Left renal pelvis (tissue), 4 donors: ENCODE data around the gene ACAA2. TPM values are rescaled to one million over a fixed set of nuclear protein-coding genes. Genes with fewer than 3 reads are reported as not detected.
"Not testable (repeated sequence)": the region's sequence is repeated elsewhere in the genome, so short reads cannot be mapped to it uniquely, and the experiment has no call there.

Experiments
- DNase-seq, 4 donors: peaks; one replicate each; pipeline ENCODE4 v3.0.0-alpha.2; 2013; ENCODE audit warnings: low read depth in 4 of 4, low spot score in 3 of 4
- polyA plus RNA-seq, 4 donors: library from polyadenylated mRNA; unstranded; fragments of 120-200 nt; gene quantifications; one replicate each; pipeline ENCODE4 v1.2.1, GENCODE V29; 2013; ENCODE audit not compliant: insufficient read length in 4 of 4

ACAA2 gene
- polyA plus RNA-seq, 4 donors: 71.9 to 291 (median 223) TPM

GRCh38 chr18:49845629-49846360, 32.5 kb upstream of the ACAA2 start:
- DNase-seq: no peak

DNA sequence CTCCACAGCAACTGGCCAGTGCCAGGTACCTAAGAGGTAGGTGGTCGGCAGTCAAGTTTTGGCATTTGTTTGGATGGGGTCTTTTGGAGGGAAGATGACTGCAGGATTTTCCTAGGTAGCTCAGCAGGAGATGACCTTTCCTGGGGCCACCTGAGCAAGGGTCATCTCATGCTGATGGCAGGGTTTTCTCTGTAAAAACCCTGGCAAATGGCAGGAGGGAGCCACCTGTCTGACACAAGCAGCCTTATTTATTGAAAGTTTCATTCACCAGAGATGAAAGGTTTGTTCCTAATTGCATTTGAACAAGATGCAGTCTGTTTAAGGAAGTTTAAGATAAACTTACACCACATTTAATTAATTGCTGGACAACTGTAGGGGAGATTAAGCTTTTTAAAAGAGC, 31.6 kb upstream of the ACAA2 start:
- DNase-seq: no peak

DNA sequence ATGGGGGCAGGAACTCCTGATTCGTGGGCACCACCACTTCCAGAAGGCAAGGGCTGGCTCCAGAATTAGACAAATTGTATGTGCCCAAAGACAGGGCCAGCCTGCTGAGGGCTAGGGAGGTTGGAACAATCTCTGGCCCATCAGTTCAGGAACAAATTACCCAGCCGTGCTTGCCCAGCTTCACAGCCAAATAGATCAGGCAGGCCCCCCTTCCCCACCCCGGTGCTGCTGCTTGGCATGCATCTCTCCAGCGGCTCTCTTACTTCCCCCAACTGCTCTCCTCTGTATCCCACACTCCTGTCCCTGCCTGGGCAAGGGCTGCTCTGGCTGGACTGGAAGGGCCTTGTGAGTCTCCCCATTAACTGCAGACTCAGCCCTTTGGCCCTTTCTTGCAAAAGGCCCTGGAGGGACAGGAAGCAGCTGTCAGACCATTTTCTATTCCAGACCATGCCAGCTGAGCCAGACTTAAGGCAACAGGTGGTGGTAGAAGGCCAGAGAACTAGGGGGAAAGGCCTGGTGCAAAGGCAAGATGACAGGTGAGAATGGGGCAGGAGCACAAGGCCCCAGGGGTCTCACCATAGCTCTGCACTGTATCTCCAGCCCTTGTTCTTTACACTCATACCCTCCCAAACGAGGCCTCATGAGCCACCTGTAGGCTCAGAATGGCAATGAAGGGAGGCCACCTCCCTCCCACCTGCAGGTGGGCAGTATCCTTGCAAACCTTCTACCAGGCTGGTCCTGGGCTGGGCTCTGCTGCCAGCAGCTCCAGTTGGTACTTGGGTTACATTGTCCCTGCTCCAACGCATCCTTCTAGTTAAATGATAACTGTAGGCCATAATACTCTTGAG, 30.7 kb upstream of the ACAA2 start:
- no peak for DNase-seq

- no peak for DNase-seq
Observed at GRCh38 chr18:49843131-49843530, 29.8 kb upstream of the ACAA2 start.

- DNase-seq: no peak
Observed at GRCh38 chr18:49842656-49843055, 29.3 kb upstream of the ACAA2 start.

GRCh38 chr18:49841236-49842217, 28.2 kb upstream of the ACAA2 start:
- no peak for DNase-seq

DNA sequence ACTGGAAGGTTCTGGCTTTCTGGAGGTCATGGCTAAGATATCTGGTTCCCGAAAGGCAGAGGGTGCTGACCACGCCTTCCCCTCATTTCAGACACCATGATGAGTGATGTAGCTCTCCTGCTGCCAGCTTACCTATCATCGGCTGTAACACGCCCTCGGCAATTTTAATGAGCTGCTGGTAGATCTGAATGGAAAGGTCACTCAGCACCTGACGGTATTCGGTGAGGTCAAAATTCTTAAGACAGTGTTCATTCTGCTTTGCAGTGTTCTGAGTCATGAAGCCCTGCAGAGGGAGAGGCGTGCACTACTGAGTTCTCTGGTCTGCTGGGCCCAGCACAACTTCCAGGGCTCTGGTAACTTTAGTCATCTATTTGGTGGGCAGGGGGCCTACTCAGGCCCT, 25.7 kb upstream of the ACAA2 start:
- DNase-seq: no peak

GRCh38 chr18:49838381-49838780, 25.0 kb upstream of the ACAA2 start:
- no peak for DNase-seq

- no peak for DNase-seq
Observed at GRCh38 chr18:49837889-49838288, 24.6 kb upstream of the ACAA2 start.

GRCh38 chr18:49837316-49837835, 24.0 kb upstream of the ACAA2 start:
- DNase-seq: not testable (repeated sequence)

DNA sequence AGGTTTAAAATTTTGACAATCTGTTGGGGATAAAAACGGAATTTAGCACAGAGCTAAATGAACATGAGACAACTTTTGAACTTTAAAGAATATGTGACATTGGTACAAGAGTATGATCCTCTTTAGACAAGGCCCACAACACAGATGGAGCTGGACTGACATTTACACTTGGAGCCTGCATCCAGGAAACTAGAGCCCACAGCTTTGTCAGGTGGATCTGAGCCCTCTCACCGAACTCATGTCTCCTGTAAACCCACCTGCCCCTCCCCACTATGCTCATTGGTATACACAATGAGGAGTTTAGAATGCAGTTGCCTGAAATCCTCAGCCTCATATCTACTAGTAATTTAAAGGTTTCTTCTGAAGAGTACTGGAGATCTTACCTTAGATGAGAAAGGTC, 22.1 kb upstream of the ACAA2 start:
- no peak for DNase-seq

DNA sequence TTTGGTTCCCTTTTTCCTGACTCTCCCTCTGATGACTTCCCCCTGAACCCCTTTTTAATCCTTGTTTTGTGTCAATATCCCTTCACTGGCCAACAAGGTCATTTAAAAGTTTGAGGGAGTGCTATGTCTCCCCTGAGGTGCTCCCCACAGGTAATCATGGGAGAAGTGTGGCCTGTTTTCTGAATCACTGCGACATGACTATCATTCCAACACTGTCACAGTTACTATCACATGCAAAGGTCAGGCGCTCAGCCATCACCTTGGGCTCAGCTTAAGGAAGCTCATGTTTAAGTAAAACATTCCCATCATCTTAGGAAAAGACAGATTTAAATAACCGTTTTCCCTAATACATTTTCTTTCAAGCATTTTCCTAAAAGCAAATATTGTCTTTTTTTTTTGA, 20.9 kb upstream of the ACAA2 start:
- no peak for DNase-seq

GRCh38 chr18:49833814-49834213, 20.5 kb upstream of the ACAA2 start:
- no peak for DNase-seq

DNA sequence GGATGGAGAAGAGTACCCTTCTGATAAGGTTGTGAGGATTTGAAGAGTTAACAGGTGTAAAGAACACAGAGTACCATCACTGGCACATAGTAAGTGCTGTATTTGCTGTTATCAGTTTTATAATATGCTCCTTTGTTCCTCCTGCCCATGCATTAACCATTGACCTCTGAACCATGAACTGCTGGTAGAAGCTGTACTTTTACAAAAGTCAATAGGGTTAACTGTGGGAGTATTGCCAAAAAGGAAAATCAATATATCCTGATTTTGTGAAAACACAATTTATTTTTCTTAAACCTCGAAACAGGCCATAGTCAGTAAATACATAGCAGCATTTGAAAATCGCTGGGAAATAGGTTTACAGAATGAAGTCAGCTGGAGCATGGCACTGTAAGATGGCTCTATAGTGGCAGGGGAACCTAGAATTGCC, 18.9 kb upstream of the ACAA2 start:
- no peak for DNase-seq

GRCh38 chr18:49827996-49828395, 14.7 kb upstream of the ACAA2 start:
- no peak for DNase-seq

GRCh38 chr18:49819823-49820671, 6.7 kb upstream of the ACAA2 start:
- DNase-seq: no peak

DNA sequence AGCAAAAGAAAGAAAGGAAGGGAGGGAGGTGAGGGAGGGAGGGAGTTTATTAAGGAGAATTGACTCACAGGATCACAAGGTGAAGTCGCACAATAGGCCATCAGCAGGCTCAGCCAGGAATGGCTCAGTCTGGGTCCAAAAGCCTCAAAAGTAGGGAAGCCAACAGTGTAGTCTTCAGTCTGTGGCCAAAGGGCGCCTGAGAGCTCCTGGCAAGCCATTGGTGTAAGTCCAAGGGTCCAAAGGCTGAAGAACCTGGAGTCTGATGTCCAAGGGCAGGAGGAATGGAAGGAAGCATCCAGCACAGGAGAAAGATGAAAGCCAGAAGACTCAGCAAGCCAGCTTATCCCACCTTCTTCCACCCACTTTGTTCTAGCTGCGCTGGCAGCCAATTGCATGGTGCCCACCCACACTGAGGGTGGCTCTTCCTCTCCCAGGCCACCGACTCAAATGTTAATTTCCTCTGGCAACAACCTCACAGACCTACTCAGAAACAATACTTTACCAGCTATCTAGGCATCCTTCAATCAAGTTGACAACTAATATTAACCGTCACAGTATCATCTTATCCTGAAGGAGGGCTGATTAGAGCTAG, 5.8 kb upstream of the ACAA2 start:
- no peak for DNase-seq

DNA sequence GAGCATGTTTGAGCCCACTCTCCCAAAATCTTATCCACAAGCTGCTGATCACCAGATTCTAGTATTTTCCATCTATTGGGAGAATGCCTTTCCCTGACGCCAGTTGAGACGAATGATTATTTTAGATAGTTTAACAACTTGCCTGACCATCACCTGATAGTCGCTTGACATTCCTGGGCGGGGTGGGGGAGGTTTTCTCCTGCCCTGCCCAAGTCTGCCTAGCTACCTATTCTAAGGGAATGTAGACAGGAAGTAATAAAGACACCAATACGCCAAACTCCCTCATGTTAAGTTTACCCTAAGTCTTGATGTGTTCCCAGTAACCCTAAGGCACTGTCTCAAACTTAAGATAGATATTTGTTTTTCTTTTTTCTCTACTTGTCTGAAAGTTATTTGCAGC, 4.6 kb upstream of the ACAA2 start:
- no peak for DNase-seq

GRCh38 chr18:49815927-49816326, 2.6 kb upstream of the ACAA2 start:
- DNase-seq: no peak
